NCI-H1694 (cell line): ENCODE data around the gene AGO4.

Experiments
- DNase-seq: peaks from one replicate; lab custom pipeline; 2025; lab: John Stamatoyannopoulos, UW

The AGO4 gene

GRCh38 chr1:35894656-35895055 is 86.8 kb downstream of the AGO4 start:
- no peak for DNase-seq

- no peak for DNase-seq
Observed at GRCh38 chr1:35899941-35900340, 92.1 kb downstream of the AGO4 start.

- DNase-seq = no peak
Observed at GRCh38 chr1:35901235-35901634, 93.4 kb downstream of the AGO4 start.

- DNase-seq = no peak
Observed at GRCh38 chr1:35902671-35903070, 94.9 kb downstream of the AGO4 start.
